Left renal pelvis (tissue), 4 donors: ENCODE measurements around the gene MANEA. TPM values are rescaled to one million over a fixed set of nuclear protein-coding genes. Genes with fewer than 3 reads are reported as not detected.
A peak's percentile ranks its signal among the peaks of the same experiment; 100 is the strongest.
"Not testable (repeated sequence)": the region's sequence is repeated elsewhere in the genome, so short reads cannot be mapped to it uniquely, and the experiment has no call there.

Experiments used
- DNase-seq, 4 donors: peaks; one replicate each; pipeline ENCODE4 v3.0.0-alpha.2; 2013; ENCODE audit warnings: low read depth in 4 of 4, low spot score in 3 of 4
- polyA plus RNA-seq, 4 donors: library from polyadenylated mRNA; unstranded; fragments of 120-200 nt; gene quantifications; one replicate each; pipeline ENCODE4 v1.2.1, GENCODE V29; 2013; ENCODE audit not compliant: insufficient read length in 4 of 4

The MANEA gene
- polyA plus RNA-seq, 4 donors, result 18.4 to 38.8 (median 26.6) TPM

GRCh38 chr6:95581073-95581472 is 3.7 kb downstream of the MANEA start:
- no peak for DNase-seq

GRCh38 chr6:95584226-95584625 is 6.9 kb downstream of the MANEA start:
- DNase-seq, result not testable (repeated sequence)

- DNase-seq, result no peak
These were observed 10.7 kb downstream of the MANEA start for GRCh38 chr6:95587989-95588388.

GRCh38 chr6:95589067-95589466 is 11.7 kb downstream of the MANEA start:
- no peak for DNase-seq

- no peak for DNase-seq
These were observed 12.7 kb downstream of the MANEA start for GRCh38 chr6:95589826-95590570.

- no peak for DNase-seq
These were observed 15.7 kb downstream of the MANEA start for GRCh38 chr6:95593025-95593424.

- DNase-seq, result no peak
These were observed 18.7 kb downstream of the MANEA start for GRCh38 chr6:95596021-95596420.

- no peak for DNase-seq
These were observed 22.4 kb downstream of the MANEA start for GRCh38 chr6:95599706-95600105.

GRCh38 chr6:95601133-95601532 is 23.8 kb downstream of the MANEA start:
- DNase-seq, result no peak

GRCh38 chr6:95614094-95614493 is 36.8 kb downstream of the MANEA start:
- DNase-seq, result no peak

GRCh38 chr6:95629551-95629950 is 52.2 kb downstream of the MANEA start:
- DNase-seq, result peak in 2 of 4 donors; percentile 12 to 33

- DNase-seq, result peak; percentile 34 to 63 (median 44)
These were observed 59.5 kb downstream of the MANEA start for GRCh38 chr6:95636552-95637431.

- no peak for DNase-seq
These were observed 71.3 kb downstream of the MANEA start for GRCh38 chr6:95648636-95649035.

GRCh38 chr6:95649451-95649850 is 72.1 kb downstream of the MANEA start:
- no peak for DNase-seq

GRCh38 chr6:95654176-95654575 is 76.8 kb downstream of the MANEA start:
- DNase-seq, result no peak

GRCh38 chr6:95658886-95659285 is 81.6 kb downstream of the MANEA start:
- no peak for DNase-seq
